HFF-Myc (cell line): Measurements from ENCODE around the gene IFI27.

ENCODE experiments used
- DNase-seq: peaks from one replicate; pipeline ENCODE4 v3.0.0-alpha.2; 2011; ENCODE audit warnings: low read depth; ENCODE audit errors: extremely low read depth
- H3K4me3 ChIP-seq: replicated peaks from 2 replicates; pipeline ENCODE4 v1.5.1; 2011; ENCODE audit warnings: low read depth, mild to moderate bottlenecking, control low read depth, low read length
- TF ChIP-seq, protein P1 (sequence below): IDR thresholded peaks from 2 replicates; pipeline ENCODE4 v1.5.1; 2012; ENCODE audit warnings: mild to moderate bottlenecking, low read depth, low read length, control low read depth; ENCODE audit errors: missing control alignments

The IFI27 gene

DNA sequence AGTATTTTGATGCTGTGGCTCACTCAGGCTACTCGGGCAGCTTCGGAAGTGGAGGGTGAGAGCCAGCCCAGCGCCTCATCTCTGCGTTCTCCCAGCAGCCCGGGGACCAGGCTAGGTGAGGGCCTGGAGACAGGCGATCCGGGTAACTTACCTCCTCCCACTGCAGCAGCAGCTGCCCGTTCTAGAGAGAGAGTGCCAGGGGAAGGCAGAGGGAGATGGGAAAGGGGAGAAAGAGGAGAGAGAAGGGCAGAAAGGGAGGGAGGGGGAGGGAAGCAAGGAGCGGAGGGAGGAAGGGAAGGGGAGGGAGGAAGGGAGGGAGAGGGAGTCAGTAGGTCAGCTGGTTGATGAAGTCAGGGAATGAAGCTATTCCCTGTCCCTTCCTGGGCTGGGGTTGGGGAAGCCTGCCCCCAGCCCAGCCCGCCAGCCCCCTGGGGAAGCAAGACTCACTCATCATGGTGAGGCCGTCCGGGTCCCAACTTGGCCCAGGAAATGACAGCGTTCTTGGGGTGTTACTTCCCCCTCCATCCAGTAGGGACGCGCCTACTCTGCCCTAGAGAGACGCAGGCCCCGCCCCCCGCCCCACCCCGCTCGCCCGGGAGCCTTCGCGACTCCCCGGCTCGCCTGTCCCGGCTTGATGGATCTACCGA is 18.7 kb downstream of the IFI27 start, which contains the start of gene IFI27L2:
Gene IFI27L2 (minus strand): TSS at position 494 of the 647 bp plus-strand sequence. CDS start 40 bp downstream, at position 454.
- TF ChIP-seq, protein P1, sequence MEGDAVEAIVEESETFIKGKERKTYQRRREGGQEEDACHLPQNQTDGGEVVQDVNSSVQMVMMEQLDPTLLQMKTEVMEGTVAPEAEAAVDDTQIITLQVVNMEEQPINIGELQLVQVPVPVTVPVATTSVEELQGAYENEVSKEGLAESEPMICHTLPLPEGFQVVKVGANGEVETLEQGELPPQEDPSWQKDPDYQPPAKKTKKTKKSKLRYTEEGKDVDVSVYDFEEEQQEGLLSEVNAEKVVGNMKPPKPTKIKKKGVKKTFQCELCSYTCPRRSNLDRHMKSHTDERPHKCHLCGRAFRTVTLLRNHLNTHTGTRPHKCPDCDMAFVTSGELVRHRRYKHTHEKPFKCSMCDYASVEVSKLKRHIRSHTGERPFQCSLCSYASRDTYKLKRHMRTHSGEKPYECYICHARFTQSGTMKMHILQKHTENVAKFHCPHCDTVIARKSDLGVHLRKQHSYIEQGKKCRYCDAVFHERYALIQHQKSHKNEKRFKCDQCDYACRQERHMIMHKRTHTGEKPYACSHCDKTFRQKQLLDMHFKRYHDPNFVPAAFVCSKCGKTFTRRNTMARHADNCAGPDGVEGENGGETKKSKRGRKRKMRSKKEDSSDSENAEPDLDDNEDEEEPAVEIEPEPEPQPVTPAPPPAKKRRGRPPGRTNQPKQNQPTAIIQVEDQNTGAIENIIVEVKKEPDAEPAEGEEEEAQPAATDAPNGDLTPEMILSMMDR = no peak
- no peak for DNase-seq
- peak within 1 kb of the TSS; percentile 49 for H3K4me3 ChIP-seq

DNA sequence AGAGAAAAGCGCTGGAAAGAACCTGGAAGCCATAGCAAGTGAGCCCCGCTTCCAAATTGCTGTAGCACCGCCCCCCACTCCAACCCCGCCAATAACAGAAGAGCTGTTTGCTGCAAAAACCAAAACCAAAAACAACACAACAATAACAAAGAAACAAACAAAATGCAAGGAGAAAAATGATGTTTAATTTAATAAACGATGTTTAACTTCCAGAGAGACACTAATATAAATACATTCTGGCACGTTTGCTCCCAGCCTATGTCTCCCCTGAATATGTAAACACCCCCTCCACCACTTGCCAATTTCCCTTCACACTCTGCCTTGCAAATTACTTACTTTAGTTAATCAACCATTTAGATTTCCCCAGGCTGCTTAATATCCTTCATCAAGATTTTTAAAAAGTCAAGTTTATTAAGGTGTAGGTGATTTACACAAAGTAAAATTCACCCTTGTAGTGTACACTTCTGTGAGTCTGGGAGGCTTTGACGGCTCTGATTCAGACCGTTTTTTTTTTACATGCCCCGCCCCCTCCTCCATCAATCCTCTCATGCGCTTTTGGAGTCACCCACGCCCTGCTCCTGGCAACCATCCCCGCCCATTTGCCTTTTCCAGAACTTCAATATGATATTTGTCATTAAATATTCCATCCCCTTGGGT is 19.4 kb downstream of the IFI27 start:
- no peak for DNase-seq
- TF ChIP-seq, protein P1 = no peak
- peak overlapping the region; percentile 49 for H3K4me3 ChIP-seq

DNA sequence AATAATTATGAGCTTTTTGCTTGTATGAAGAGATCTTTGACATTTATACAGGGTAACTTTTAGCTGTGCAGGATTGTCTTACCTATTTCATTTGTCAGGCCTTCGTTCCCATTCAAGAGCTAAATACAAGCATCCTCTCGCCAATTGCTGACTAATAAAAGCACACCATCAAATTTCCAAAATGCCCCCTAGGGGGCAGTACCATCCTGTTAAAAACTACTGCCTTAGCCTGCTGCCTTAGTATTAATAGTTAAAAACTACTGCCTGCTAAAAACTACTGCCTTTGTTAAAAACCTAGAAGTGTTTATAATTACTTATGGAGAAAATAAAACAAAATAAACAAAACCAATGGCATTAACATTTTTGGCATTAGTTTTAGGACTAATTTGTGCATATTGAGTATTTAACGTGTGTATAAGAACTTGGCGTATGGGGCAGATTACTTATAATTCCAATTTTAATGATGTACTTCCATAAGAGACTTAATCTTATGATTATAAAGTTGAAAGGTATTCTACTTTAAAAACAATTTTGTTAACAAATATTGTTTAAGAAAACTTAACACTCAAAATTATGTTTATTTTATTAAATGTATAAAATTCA is 21.9 kb downstream of the IFI27 start:
- H3K4me3 ChIP-seq = no peak overlapping the region
- no peak for DNase-seq
- TF ChIP-seq, protein P1 = peak; percentile 74

DNA sequence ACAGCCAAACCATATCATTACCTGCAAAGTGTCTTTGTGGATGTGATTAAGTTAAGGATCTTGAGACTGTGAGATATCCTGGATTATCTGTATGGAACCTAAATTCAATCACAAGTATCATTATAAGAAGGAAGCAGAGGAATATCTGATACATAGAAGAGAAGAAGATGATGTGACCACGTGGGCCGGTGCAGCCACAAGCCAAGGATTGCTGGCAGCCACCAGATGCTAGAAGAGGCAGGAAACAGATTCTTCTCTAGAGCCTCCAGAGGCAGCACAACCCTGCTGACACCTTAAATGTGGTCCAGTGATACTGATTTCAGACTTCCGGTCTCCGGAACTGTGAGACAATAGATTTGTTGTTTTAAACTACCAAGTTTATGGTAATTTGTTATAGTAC is 24.9 kb downstream of the IFI27 start:
- DNase-seq = no peak
- TF ChIP-seq, protein P1 = no peak
- H3K4me3 ChIP-seq = no peak overlapping the region

DNA sequence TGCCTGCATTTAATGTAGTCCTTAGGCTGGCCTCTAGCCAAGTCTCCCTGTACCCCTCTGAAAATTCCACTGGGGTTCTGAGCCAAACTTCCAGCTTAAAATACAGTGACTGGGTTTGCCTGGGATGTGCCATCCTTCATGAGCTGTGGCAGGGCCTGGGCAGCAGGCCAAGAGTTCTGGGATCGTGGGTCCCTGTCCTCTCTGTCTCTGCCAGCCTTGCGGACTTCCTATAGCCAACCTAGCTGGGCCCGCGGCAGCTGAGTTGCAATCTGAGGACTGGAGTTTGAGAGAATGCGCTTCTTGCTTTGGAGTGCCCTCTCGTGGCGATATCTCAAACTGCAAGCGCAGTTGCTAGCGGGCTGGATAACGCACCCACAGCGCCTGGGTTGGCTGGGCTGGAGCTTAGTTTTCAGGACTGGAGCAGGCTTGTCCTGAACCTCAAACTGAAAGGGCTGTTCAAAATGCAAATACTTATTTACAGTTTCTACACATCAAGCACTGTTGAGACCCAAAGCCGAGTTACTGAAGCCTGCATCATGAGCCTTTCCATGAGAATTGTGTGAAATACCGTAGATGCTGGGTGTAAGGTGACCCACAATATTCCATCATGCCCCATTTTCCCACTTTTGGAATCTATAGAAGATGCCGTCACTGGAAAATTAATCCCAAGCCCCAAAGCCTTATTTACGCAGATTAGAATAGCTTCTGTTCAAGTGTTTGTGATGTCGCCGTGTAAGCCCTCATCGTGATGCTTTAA is 26.2 kb downstream of the IFI27 start:
- H3K4me3 ChIP-seq = no peak overlapping the region
- peak; percentile 65 for DNase-seq

DNA sequence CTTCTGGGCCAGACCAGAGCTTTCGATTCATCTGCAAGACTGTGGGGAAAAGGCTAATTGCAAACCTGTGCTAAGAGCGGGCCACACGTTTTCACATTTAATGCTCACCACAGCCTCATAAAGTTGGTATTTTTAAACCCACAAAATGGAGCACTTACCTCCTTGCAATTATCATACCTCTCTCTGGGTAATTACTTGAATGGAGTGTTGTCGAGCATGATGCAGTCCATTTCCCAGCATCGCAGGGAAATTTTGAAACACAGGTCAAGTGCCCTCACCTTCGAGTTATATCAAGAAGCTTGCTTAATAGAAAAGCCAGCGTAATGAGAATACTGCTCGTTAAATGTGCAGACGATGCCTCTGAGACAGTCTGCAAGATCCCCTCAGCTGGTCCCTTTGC is 27.7 kb downstream of the IFI27 start:
- no peak for DNase-seq
- TF ChIP-seq, protein P1 = no peak
- no peak overlapping the region for H3K4me3 ChIP-seq

More for the DNA sequence above, 26.2 kb downstream of the IFI27 start:
- TF ChIP-seq, protein P1 = peak; percentile 95
